ENCODE data around the gene BATF. TPM values are rescaled to one million over a fixed set of nuclear protein-coding genes. Genes with fewer than 3 reads are reported as not detected.

Gene BATF
- total RNA-seq, 1 experiment from 2014 or later = not detected

- Histone ChIP-seq H3K4me1 (ENCODE audit: control insufficient read depth, insufficient read depth, low read length) (peaks cover 5% of the 10 kb centered on the region; the same call in 1 of the 2 replicates), H3K36me3 (ENCODE audit: control insufficient read depth, insufficient read depth, low read length) (no peaks in the 10 kb centered on the region), H3K4me3 (ENCODE audit: low read depth in 2 of 2, low read length in 2 of 2) (no peak overlapping the region), H3K9me3 (ENCODE audit: control insufficient read depth, insufficient read depth, low read depth, low read length) (no peaks in the 10 kb centered on the region), H3K27ac (ENCODE audit: low read length) (no peak overlapping the region), H3K27me3 (ENCODE audit: control insufficient read depth, insufficient read depth, low read length) (no peaks in the 10 kb centered on the region)
- in situ Hi-C loops (cut with HindIII; ENCODE audit: low pct_unique_long_range_greater_than_20kb, low sequenced_read_pairs) = no loop called here
- intact Hi-C loops (cut with micrococcal nuclease; ENCODE audit: unreplicated experiment) = no loop called here
- DNase-seq (ENCODE audit: low read depth, low spot score) = no peak
- ATAC-seq = no peak
- POLR2A ChIA-PET = interaction anchor here (0.9 kb wide), 1 partner anchor 74 kb away, joined by 3 read pairs; no protein-coding TSS in a partner anchor
- CTCF ChIA-PET = interaction anchor here (0.5 to 4.3 kb wide), 8 partner anchors 16 to 255 kb away, joined by 3 to 22 read pairs (median 6); no protein-coding TSS in a partner anchor
- no peak for TF ChIP-seq TCF7L2 (IDR thresholded peaks at IDR 0.05; ENCODE audit: low read depth, low read length)
- no peak for TF ChIP-seq CTCF (IDR thresholded peaks at IDR 0.05)
- TF ChIP-seq POLR2AphosphoS5 (IDR thresholded peaks at IDR 0.05; ENCODE audit: low read depth, low read length) = no peak
- TF ChIP-seq REST (IDR thresholded peaks at IDR 0.05; ENCODE audit: insufficient read depth in 1 of 2, low read depth in 2 of 2, low read length in 1 of 2) = no peak
- no peak for TF ChIP-seq SIN3A (IDR thresholded peaks at IDR 0.05; ENCODE audit: borderline replicate concordance, insufficient read depth, low read depth, low read length)
- BruUV-seq (replicated peaks) = no TSS peak
These were observed 54.8 kb downstream of the BATF start for GRCh38 chr14:75577090-75577489.

GRCh38 chr14:75577729-75578101 is 55.4 kb downstream of the BATF start:
- peak; percentile 76 for DNase-seq (ENCODE audit: low read depth, low spot score)
- no peaks in the 10 kb centered on the region for H3K27me3 ChIP-seq (ENCODE audit: control insufficient read depth, insufficient read depth, low read length)
- H3K4me3 ChIP-seq (ENCODE audit: low read depth in 2 of 2, low read length in 2 of 2) = peak overlapping the region; percentile 58 to 85
- H3K4me1 ChIP-seq (ENCODE audit: control insufficient read depth, insufficient read depth, low read length) = peaks cover 5% of the 10 kb centered on the region; the same call in 1 of the 2 replicates
- ATAC-seq = peak; percentile 89
- in situ Hi-C loops (cut with HindIII; ENCODE audit: low pct_unique_long_range_greater_than_20kb, low sequenced_read_pairs) = no loop called here
- ChIA-PET CTCF (interaction anchor here (0.5 to 4.3 kb wide), 6 partner anchors 16 to 130 kb away, joined by 3 to 22 read pairs (median 6); no protein-coding TSS in a partner anchor), POLR2A (interaction anchor here (0.9 kb wide), 1 partner anchor 73 kb away, joined by 3 read pairs; no protein-coding TSS in a partner anchor)
- BruUV-seq (replicated peaks) = no TSS peak
- intact Hi-C loops (cut with micrococcal nuclease; ENCODE audit: unreplicated experiment) = loop anchor here (2.0 kb wide), 1 partner anchor 77 kb away; no protein-coding TSS in a partner anchor
- H3K9me3 ChIP-seq (ENCODE audit: control insufficient read depth, insufficient read depth, low read depth, low read length) = no peaks in the 10 kb centered on the region
- TF ChIP-seq SIN3A (IDR thresholded peaks at IDR 0.05; ENCODE audit: borderline replicate concordance, insufficient read depth, low read depth, low read length) = no peak; the same call in 1 of the 2 replicates
- peak; percentile 43; the same call in 1 of the 2 replicates for TF ChIP-seq TCF7L2 (IDR thresholded peaks at IDR 0.05; ENCODE audit: low read depth, low read length)
- peak; percentile 81 for TF ChIP-seq CTCF (IDR thresholded peaks at IDR 0.05)
- H3K27ac ChIP-seq (ENCODE audit: low read length) = peak overlapping the region; percentile 42
- H3K36me3 ChIP-seq (ENCODE audit: control insufficient read depth, insufficient read depth, low read length) = no peaks in the 10 kb centered on the region
